Right renal cortex interstitium (tissue), 3 donors: ENCODE data around the gene ELL. TPM values are rescaled to one million over a fixed set of nuclear protein-coding genes. Genes with fewer than 3 reads are reported as not detected.
"Not testable (repeated sequence)": the region's sequence is repeated elsewhere in the genome, so short reads cannot be mapped to it uniquely, and the experiment has no call there.

Experiments
- DNase-seq, 3 donors: peaks; one replicate each; pipeline ENCODE4 v3.0.0-alpha.2; 2013; ENCODE audit warnings: low read depth in 3 of 3, low spot score in 2 of 3
- polyA plus RNA-seq, 3 donors: library from polyadenylated mRNA; unstranded; fragments of 120-200 nt; gene quantifications; one replicate each; pipeline ENCODE4 v1.2.1, GENCODE V29; 2013; ENCODE audit not compliant: insufficient read length in 3 of 3

Gene ELL
- polyA plus RNA-seq, 3 donors = 8.4 to 8.6 (median 8.4) TPM

- DNase-seq = no peak
Observed at GRCh38 chr19:18532168-18532890, 10.5 kb upstream of the ELL start.

GRCh38 chr19:18531485-18531884 lies 9.6 kb upstream of the ELL start:
- DNase-seq = no peak

- DNase-seq = no peak
Observed at GRCh38 chr19:18529782-18530181, 7.9 kb upstream of the ELL start.

- no peak for DNase-seq
Observed at GRCh38 chr19:18526316-18526715, 4.4 kb upstream of the ELL start.

GRCh38 chr19:18523841-18524240 lies 2.0 kb upstream of the ELL start:
- no peak for DNase-seq

GRCh38 chr19:18522862-18523440 lies 1.1 kb upstream of the ELL start:
- not testable (repeated sequence) for DNase-seq

- peak; percentile 97 to 99 (median 99) for DNase-seq
Observed at GRCh38 chr19:18522124-18522861, 423 bp upstream of the ELL start.

GRCh38 chr19:18520848-18521691 lies 800 bp downstream of the ELL start:
- DNase-seq = no peak

- DNase-seq = peak in 1 of 3 donors; percentile 72
Observed at GRCh38 chr19:18519962-18520847, 1.7 kb downstream of the ELL start.

- DNase-seq = no peak
Observed at GRCh38 chr19:18518639-18519038, 3.2 kb downstream of the ELL start.

GRCh38 chr19:18517606-18518005 lies 4.3 kb downstream of the ELL start:
- no peak for DNase-seq

- no peak for DNase-seq
Observed at GRCh38 chr19:18515959-18516358, 5.9 kb downstream of the ELL start.

GRCh38 chr19:18514800-18515682 lies 6.8 kb downstream of the ELL start:
- no peak for DNase-seq

GRCh38 chr19:18513868-18514267 lies 8.0 kb downstream of the ELL start:
- no peak for DNase-seq

GRCh38 chr19:18510216-18510615 lies 11.7 kb downstream of the ELL start:
- no peak for DNase-seq

- DNase-seq = no peak
Observed at GRCh38 chr19:18508585-18508984, 13.3 kb downstream of the ELL start.

GRCh38 chr19:18507727-18508440 lies 14.0 kb downstream of the ELL start:
- no peak for DNase-seq

- no peak for DNase-seq
Observed at GRCh38 chr19:18507021-18507726, 14.7 kb downstream of the ELL start.
